SK-N-MC (cell line): ENCODE measurements around the gene FBXL20.

Experiments used
- EZH2 ChIP-seq: fragments of 200-600 bp; sonication (generic); IDR thresholded peaks from one replicate; pipeline ENCODE4 v1.6.1; 2017; ENCODE audit warnings: antibody characterized with exemption
- POLR2AphosphoS5 ChIP-seq: IDR thresholded peaks from 2 replicates; pipeline ENCODE4 v1.6.1; 2012; ENCODE audit warnings: mild to moderate bottlenecking, low read depth, low read length, borderline replicate concordance

DNA sequence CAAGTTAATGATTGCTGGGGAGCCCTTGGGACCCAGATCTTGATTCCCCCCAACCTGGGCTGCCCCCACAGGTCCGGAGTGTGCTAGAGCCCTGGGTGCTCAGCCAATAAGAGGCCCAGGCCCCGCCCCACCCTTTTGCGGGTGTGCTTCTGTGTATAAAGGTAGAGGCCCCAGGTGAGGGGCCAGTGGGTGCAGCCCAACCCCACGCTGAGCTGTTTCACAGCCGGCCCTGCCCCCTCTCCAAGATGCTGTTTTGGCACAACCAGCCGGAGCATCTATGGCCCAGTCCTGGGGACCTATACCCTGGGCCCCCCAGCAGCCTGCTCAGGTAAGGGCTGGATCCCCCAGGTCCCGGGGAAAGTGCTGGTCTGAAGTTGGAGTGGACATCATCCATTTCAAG lies 163.8 kb downstream of the FBXL20 start:
- TF ChIP-seq EZH2, result no peak
- TF ChIP-seq POLR2AphosphoS5, result no peak
